GM10248 (cell line): ENCODE measurements around the gene DOCK1.

Experiments used
- CTCF ChIA-PET: fragments of 300-600 bp; sonication (Branson Sonifier 250); formaldehyde crosslinking; extraction: SDS; loops from one replicate; lab custom pipeline; 2021; ENCODE audit warnings: antibody characterized with exemption; lab: Yijun Ruan, JAX
- POLR2A ChIA-PET: fragments of 350-650 bp; sonication (Branson Sonifier 250); formaldehyde crosslinking; extraction: SDS; loops from one replicate; lab custom pipeline; 2020; ENCODE audit warnings: antibody characterized with exemption; lab: Yijun Ruan, JAX
- DNase-seq: peaks from one replicate; pipeline ENCODE4 v3.0.0; 2012; ENCODE audit errors: extremely low spot score
- TF ChIP-seq, protein P1 (sequence below): IDR thresholded peaks from 2 replicates; pipeline ENCODE4 v1.5.1; 2012; ENCODE audit warnings: mild to moderate bottlenecking, low read depth; ENCODE audit errors: extremely low read depth, missing control alignments, control extremely low read depth

The DOCK1 gene

DNA sequence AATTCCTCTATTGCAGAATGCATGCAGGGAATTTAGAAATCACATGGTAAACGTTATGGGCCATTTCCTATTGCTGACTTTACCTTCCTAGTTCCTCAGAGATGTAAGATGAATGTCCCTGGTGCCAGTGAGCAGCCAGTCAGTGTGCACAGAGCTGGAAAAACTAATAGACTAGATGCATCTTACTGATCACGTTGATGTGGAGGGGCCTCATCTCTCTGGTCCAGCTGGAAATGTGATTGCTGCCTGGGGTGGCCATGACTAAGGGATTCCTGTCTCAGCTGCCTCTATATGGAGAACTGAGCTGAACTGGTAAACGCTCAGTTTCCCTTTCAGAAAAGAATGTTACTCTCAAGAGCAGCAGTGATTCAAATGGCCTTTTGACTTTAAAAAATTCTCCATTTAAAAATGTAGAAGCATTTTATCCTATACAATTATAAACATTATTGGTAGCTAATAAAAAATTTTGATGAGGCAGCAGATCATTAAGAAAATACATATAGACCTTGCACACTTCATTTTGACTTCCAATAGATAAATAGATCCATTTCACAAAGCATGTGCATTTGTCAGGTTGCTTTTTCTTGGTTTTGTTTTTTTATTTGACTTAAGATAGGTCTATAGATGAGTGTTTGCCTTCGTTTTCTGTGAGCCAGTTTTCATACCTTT lies 371.7 kb downstream of the DOCK1 start:
- ChIA-PET CTCF (no interaction called here), POLR2A (no interaction called here)

DNA sequence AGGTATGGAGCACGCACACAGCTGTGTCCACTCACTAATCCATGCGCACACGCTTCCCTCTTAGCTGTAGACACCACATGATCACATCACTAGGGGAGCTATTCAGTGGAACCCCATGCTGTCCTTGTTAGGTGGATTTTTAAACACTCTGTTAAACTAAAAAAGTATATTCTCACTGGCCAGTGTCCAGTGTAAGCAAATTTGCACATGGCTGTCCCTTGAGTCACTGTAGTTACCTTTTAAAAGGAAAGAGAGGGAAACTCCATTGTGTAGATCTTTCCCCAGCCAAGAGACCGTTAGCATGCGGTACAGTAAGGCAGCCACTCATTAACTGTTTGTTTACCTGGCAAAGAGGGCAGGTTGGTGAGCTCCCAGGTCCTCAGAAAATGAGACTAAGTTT lies 372.8 kb downstream of the DOCK1 start:
- ChIA-PET POLR2A (no interaction called here), CTCF (no interaction called here)
- TF ChIP-seq, protein P1, sequence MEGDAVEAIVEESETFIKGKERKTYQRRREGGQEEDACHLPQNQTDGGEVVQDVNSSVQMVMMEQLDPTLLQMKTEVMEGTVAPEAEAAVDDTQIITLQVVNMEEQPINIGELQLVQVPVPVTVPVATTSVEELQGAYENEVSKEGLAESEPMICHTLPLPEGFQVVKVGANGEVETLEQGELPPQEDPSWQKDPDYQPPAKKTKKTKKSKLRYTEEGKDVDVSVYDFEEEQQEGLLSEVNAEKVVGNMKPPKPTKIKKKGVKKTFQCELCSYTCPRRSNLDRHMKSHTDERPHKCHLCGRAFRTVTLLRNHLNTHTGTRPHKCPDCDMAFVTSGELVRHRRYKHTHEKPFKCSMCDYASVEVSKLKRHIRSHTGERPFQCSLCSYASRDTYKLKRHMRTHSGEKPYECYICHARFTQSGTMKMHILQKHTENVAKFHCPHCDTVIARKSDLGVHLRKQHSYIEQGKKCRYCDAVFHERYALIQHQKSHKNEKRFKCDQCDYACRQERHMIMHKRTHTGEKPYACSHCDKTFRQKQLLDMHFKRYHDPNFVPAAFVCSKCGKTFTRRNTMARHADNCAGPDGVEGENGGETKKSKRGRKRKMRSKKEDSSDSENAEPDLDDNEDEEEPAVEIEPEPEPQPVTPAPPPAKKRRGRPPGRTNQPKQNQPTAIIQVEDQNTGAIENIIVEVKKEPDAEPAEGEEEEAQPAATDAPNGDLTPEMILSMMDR = no peak
- DNase-seq = no peak

More for the DNA sequence above, 371.7 kb downstream of the DOCK1 start:
- DNase-seq = no peak
- TF ChIP-seq, protein P1 = no peak

DNA sequence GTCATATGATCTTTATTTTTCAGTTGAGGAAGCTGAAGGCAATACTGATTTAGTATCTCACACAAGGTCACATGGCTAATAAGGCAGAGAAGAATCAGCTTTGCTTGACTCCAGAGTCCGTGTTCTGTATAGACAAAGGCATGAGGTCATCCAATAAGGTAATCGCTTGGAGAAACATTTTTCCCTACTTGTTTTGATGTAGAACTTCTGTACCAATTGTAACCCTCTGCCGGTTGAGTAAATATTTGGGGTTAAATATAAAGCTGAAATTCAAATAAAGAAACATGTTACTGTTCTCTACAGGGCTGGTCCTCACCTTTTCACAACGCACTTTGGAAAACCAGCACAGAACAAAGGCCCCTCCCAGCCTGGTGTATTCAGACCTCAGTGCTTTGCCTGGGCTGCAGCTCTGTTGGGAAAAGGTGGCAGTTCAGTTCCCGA lies 374.1 kb downstream of the DOCK1 start:
- TF ChIP-seq, protein P1 = no peak
- DNase-seq = no peak
- CTCF ChIA-PET = no interaction called here
- POLR2A ChIA-PET = no interaction called here

DNA sequence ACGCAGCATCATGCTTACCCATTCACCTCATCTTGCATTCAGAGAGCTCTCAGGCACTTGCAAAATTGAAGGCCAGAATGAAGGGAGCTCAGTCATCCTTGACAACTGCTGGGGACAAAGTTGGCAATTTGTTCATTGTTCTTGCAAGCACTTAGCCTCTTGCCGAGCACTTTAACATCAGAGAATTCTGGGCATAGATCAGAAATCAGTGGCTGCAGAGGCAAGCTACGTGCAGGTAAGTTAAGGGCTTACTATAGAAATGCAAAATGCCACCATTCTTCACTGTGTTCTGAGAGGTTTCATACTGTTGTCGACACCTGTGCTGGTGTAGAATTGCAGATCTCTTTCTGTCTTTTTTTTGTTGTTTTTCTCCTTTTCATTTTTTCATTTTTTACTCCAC lies 375.2 kb downstream of the DOCK1 start:
- TF ChIP-seq, protein P1 = no peak
- DNase-seq = no peak
- POLR2A ChIA-PET = no interaction called here
- CTCF ChIA-PET = no interaction called here

DNA sequence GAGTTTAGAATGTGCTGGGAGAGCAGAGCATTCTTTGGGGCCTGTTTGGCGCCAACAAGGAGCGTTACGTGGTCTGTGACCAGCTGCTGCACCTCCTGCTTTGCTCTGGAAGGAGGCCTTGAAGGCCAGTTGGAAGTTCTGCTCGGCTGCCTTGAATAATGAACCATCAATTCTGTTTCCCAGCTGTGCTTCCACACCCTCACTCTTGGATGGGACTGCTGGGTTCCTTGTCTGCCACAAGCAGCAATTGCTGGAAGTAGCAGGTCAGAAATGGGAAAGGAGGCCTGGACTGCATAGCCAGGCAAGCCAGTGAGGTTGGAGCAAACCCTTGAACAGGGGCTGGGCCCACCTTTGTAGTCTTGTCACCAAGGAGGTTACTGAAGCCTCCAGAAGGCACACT lies 377.8 kb downstream of the DOCK1 start:
- CTCF ChIA-PET = no interaction called here
- DNase-seq = no peak
- POLR2A ChIA-PET = no interaction called here
- TF ChIP-seq, protein P1 = no peak

DNA sequence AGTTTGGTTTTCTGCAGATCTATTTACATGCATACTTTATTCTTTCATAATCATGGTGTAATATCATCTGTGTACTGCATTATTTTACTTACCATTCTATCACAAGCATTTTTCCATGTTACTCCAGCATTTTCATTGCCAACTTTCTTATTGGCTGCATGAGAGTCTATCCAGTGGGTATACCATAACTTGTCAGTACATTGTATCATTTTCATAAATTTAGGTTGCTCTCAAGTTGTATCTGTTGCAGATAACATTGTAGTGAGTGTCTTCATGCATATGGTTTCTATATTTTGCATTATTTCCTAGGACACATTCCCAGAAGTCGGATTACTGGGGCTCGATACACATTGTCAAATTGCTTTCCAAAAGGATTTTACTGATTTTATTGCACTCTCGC lies 378.3 kb downstream of the DOCK1 start:
- ChIA-PET POLR2A (no interaction called here), CTCF (no interaction called here)
- DNase-seq = no peak
- TF ChIP-seq, protein P1 = no peak
